Activated naive CD8-positive, alpha-beta T cell treated with anti-CD3 and anti-CD28 coated beads, Interleukin-2, amount 50 U/mL, for 16 hours (primary cell): ENCODE results near the gene MCRIP2.

Experiments
- DNase-seq: peaks from one replicate; pipeline ENCODE4 v3.0.0-alpha.2; 2020; ENCODE audit warnings: low read depth, low spot score

MCRIP2 gene

DNA sequence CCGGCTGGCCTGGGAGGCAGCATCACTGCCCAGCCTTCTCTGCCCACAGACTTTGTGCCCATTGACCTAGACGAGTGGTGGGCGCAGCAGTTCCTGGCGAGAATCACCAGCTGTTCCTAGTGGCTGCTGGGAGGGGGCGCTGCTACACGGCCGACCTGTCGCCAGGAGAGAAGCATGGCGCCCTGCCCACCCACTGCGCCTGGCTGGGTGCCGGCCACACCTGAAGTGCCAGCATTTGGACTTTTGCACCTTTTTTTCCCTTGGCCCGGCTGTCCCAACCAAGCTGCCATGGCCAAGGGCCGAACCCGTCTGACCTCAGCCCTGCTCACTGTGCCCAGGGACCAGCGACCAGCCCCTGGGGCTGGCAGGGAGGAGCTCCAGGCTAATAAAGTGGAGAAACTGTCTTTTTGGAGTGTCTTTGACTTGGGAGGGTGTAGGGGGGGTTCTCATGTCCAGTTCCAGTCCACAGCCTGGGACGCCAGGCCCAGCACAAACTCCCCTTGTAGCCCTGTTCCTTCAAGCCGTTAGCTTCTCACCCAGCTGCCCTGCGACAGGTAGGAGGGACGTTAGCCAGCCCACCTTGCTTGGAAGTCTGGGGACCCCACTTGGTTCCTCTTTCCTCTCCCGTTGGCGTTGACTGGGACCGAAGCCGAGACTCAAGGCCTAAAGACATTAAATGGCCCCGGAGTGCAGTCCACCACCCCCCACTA, 6.6 kb downstream of the MCRIP2 start:
- DNase-seq = no peak

- peak; percentile 87 for DNase-seq
Measured at GRCh38 chr16:648781-649589, 7.4 kb downstream of the MCRIP2 start, which contains the start of gene WDR90. WDR90 (plus strand) TSS chr16:649365; CDS start chr16:649417, 52 bp downstream.

GRCh38 chr16:649631-650030, 8.0 kb downstream of the MCRIP2 start:
- DNase-seq = no peak

DNA sequence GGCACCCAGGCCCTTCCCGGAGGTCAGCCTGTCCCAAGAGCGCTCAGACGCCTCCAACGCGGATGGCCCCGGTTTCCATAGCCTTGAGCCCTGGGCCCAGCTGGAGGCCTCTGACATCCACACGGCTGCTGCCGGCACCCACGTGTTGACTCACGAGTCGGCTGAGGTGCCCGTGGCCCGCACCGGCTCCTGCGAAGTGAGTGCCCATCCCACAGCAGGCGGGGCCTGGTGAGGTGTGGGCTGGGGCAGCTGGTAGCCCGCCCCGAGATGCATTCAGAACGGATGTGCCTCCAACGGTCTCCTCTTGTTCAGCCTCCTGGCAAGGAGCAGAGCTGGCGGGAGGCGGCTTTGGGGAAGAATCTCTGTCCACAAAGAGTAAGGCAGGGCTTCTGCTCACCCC, 10.2 kb downstream of the MCRIP2 start:
- no peak for DNase-seq

- DNase-seq = no peak
Measured at GRCh38 chr16:652454-653305, 11.1 kb downstream of the MCRIP2 start.

GRCh38 chr16:654034-654433, 12.4 kb downstream of the MCRIP2 start:
- no peak for DNase-seq

DNA sequence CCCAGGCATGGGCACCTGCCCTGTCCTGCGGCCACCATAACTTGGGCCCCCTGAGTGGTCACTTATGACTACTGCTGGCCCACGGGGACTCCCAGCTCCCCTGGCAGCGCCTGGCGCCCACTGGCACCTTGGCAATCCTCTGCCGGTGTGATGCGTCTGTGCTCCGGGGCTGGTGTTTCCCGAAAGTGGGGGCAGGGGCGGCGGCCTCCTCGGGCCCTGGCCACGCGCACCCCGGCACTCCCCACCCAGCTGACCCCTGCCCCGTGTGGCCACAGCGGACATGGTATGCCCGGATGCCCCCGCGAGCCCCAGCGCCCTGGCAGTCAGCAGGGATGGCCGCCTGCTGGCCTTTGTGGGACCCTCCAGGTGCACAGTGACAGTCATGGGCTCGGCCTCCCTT, 15.9 kb downstream of the MCRIP2 start:
- DNase-seq = no peak

DNA sequence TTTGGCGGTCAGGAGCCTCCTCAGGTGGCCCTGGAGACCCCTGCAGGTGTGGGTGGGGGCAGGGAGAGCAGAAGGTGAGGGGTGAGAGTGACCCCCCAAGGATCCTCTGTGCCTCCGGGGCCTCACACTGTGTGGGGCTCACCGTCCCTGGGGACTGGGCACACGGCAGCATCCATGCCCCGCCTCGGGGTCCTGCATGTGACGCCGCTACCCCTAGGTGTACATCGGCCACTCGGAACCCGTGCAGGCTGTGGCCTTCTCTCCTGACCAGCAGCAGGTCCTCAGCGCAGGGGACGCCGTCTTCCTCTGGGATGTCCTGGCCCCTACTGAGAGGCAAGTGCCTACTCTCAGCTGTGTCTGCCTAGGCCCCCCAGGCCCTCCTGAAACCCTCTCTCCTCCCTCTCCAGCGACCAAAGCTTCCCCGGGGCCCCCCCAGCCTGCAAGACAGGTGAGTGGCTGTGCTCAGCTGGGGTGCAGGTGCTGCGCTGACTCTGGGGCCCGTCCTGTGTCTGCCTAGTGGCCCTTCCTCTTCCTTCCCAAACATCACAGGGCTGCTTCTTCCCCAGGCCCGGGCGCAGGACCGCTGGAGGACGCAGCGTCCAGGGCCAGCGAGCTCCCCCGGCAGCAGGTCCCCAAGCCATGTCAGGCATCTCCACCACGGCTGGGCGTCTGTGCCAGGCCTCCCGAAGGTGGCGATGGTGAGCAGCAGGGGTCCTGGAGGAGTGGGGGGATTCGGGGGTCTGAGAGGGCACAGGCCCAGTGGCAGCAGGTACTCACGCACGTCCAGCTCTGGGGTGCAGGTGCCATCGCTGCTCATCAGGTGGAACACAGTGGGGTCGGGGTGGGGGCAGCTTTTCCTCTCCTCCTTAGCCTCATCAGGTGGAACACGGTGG, 17.3 kb downstream of the MCRIP2 start:
- no peak for DNase-seq

DNA sequence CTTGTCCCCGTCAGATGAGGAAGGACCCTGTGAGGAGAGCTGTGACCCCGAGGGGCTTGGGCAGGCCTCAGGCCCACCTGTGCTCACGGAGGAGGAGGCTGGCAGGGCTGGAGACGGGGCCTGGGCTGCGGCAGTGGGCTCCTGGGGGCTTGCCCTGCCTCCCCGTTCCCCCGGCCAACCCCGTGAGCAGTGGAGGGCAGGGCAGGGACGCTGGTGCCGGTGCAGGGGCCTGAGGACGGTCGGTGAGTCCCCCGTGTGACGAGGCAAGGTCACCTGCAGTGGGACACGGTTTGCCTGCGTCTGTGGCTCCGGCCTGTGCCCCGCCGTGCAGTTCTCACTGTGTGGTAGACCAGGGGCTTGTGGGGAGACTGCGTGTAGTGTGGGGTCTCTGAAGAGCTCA, 18.0 kb downstream of the MCRIP2 start:
- DNase-seq = no peak

DNA sequence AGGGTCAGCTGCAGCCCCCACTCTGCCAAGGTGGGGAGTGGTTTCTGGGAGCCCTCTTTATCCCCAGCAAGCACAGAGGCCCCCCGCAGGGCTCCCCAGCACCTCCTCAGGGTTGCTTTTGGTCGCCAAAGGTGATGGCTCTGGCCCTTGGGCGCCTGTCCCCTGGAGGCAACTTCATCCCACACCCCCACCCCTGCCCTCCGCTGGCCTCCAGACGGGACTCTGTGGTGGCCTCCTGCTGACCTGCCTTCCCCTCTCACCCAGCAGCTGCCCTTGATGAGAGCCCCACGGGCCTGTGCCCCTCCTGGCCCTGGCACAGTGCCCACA, 18.5 kb downstream of the MCRIP2 start:
- no peak for DNase-seq

- DNase-seq = no peak
Measured at GRCh38 chr16:660459-661183, 19.0 kb downstream of the MCRIP2 start.

- no peak for DNase-seq
Measured at GRCh38 chr16:661184-661821, 19.7 kb downstream of the MCRIP2 start.

DNA sequence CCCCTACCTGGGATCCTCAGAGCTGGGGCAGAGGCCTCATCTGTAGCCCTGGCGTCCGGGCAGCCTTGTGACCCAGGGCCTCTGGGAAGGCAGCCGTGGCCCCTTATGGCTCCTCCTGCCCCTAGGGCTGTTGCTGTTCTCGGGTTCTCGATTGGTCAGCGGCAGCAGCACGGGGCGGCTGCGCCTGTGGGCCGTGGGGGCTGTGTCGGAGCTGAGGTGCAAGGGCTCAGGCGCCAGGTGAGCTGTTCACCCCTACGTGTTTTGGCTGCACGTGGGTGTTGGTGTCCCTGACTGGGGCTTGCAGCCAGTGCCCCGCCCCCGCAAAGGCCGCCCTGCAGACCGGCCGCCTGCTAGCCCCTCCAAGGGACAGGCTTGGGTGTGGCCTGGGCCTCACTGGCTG, 20.5 kb downstream of the MCRIP2 start:
- DNase-seq = no peak

DNA sequence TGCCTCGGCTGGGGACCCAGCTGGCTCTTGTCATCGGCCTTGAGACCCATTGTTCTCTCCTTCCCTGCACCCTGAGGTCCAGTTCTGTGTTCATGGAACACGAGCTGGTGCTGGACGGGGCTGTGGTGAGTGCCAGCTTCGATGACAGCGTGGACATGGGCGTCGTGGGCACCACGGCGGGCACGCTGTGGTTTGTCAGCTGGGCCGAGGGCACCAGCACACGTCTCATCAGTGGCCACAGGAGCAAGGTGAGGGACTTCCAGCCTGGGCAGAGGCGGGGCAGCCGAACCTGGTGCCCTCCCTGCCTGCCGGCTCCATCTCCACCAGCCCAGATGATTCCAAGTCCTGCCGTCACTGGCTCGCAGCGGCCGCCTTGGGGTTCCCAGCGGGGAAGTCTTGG, 21.0 kb downstream of the MCRIP2 start:
- DNase-seq = no peak

- DNase-seq = no peak
Measured at GRCh38 chr16:666572-666971, 24.9 kb downstream of the MCRIP2 start.

GRCh38 chr16:667113-667779, 25.6 kb downstream of the MCRIP2 start:
- no peak for DNase-seq

DNA sequence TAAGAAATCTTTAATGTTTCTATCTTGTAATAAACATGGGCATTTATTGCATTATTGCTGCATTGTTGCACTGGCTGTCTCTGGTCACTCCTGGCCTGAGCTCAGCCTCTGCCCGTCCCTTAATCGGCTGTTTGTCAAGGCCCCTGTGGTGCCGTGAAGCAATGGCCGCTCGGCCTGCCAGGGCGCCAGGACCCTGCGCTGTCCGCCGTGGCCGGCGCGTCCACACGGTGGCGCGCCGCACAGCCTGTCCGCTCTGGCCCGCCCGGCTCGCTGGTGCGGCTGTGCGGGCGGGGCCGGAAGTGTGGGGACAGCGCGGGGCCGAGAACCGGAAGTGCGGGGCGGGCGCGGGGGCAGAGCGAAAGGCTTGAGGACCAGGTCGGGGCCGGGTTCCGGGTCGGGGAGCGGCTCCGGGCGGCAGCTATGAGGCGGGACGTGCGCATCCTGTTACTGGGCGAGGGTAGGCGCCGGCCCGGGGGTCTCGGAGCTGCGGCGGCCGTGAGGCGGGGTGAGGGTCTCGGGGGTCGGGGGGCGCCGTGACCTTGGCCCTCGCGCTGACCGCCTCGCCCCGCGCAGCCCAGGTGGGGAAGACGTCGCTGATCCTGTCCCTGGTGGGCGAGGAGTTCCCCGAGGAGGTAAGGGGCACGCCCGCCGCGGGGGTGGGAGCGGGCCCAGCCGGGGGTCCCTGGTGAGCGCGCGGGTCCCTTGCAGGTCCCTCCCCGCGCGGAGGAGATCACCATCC, 26.3 kb downstream of the MCRIP2 start, which contains the start of gene RHOT2:
Gene RHOT2, plus strand, starts transcription at position 353 of the 739 bp plus-strand sequence. Its CDS starts 68 bp downstream, at position 421.
- DNase-seq = peak; percentile 84

GRCh38 chr16:668519-669171, 27.0 kb downstream of the MCRIP2 start:
- DNase-seq = no peak
